GM19438 (cell line): ENCODE data around the gene P2RX7.
"Not testable (repeated sequence)": the region's sequence is repeated elsewhere in the genome, so short reads cannot be mapped to it uniquely, and the experiment has no call there.

ENCODE experiments used
- ATAC-seq: cut with Tn5 transposase; IDR thresholded peaks from one replicate; pipeline ENCODE4 v1.9.1; 2021; ENCODE audit warnings: low read depth; ENCODE audit not compliant: unreplicated experiment

The P2RX7 gene

GRCh38 chr12:121223292-121224285, 90.9 kb downstream of the P2RX7 start:
- ATAC-seq: no peak

- ATAC-seq: no peak
Observed at GRCh38 chr12:121224591-121224990, 91.9 kb downstream of the P2RX7 start.

DNA sequence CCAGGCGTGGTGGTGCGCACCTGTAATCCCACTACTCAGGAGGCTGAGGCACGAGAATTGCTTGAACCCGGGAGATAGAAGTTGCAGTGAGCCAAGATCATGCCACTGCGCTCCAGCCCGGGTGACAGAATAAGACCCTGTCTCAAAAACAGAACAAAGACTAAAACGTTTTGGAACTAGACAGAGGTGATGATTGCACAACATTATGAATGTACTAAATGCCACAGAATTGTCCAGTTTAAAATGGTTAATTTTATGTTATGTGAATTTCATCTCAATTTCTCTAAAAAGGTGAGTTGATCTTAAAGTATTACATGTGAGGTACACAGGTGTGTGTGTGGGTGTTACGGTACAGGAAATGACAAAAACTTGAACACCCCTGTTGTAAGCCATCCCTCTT, 93.7 kb downstream of the P2RX7 start:
- ATAC-seq: no peak

DNA sequence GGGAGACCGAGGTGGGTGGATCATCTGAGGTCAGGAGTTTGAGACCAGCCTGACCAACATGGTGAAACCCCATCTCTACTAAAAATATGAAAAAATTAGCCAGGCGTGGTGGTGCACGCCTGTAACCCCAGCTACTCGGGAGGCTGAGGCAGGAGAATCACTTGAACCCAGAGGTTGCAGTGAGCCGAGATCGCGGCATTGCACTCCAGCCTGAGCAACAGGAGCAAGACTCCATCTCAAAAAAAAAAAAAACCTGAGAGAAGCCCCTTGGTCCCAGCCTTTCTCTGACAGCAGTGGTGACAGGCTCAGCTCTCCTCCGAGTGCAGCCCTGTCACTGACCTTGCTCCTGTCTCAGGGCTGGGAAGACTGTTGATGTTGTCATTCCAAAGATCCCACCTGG, 94.2 kb downstream of the P2RX7 start:
- ATAC-seq: peak; percentile 7

DNA sequence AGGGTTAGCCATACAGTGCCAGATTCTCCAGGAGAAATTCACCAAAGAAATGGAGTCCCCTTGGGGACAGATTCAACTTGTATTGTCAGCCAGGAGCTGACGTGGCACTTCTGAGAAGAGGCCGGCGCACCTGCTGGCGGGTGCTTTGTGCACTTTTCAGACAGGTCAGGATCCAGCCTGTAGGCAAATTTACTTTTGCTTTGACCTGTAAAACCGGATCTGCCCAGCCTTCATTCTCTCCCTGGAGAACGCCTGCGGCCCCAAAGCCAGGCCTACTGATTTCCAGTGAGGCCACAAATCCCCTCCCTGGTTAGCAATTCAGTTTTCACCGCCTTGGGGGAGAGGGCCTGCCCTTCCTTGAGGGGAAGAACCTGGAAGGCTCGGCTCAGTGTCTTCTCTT, 94.6 kb downstream of the P2RX7 start:
- peak; percentile 63 for ATAC-seq

DNA sequence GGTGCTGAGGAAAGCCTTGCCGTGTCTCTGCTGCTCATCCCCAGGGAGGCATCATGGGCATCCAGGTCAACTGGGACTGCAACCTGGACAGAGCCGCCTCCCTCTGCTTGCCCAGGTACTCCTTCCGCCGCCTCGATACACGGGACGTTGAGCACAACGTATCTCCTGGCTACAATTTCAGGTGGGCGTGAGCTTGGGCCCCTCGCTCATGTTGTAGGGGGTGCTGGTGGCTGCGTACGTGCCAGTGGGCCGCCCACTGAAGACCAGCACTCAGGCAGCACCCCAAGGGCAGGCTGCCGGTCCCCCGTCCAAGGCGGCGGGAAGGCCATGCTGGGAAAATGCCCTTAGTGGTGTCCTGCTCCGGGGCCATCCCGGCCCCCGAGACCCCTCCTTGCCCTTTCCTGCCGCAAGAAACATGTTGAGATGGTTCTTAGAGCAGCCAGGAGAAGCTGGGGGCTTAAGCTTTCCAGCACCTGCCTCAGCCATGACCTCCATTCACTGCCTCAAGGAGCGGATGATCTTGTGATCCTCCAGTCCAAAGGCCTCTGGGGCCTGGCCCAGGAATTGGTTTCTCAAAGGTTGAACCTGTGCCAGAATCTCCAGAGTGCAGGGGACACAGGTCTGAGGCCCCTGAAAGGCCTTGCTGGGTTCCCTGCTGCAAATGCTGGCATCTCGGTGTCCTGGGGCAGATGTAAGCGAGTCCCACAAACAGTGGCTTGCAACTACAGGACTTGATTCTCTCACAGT, 96.4 kb downstream of the P2RX7 start:
- ATAC-seq: no peak

- ATAC-seq: not testable (repeated sequence)
Observed at GRCh38 chr12:121229826-121230537, 97.3 kb downstream of the P2RX7 start.

DNA sequence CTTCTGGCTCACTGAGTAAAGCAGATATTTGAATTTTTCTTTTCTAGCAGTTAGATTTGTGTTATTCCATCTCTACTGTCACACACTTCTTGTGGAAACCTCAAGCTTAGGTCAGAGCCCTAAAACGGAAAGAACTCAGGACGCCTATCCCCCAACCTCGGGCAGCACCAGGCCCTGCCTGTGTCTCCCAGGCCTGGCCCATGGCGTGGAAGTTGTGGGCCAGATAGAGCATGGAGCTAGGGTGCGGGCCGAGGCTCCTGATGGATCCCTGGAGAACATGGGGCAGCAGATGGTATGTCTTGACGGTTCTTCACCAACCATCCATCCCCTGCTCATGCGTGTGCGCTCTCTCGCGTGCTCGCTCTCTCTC, 97.8 kb downstream of the P2RX7 start:
- no peak for ATAC-seq

GRCh38 chr12:121232163-121232562, 99.5 kb downstream of the P2RX7 start:
- ATAC-seq: no peak

GRCh38 chr12:121232977-121233627, 100.4 kb downstream of the P2RX7 start:
- no peak for ATAC-seq

DNA sequence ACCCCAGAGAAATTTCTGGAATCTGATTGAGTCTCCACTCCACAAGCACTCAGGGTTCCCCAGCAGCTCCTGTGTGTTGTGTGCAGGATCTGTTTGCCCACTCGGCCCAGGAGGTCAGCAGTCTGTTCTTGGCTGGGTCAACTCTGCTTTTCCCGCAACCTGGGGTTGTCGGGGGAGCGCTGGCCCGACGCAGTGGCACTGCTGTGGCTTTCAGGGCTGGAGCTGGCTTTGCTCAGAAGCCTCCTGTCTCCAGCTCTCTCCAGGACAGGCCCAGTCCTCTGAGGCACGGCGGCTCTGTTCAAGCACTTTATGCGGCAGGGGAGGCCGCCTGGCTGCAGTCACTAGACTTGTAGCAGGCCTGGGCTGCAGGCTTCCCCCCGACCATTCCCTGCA, 100.9 kb downstream of the P2RX7 start:
- ATAC-seq: no peak

- ATAC-seq: no peak
Observed at GRCh38 chr12:121236776-121237175, 104.1 kb downstream of the P2RX7 start.

- ATAC-seq: no peak
Observed at GRCh38 chr12:121237415-121237814, 104.7 kb downstream of the P2RX7 start.
